NCI-H226 (cell line): ENCODE results near the gene HIVEP1.

Experiments used
- DNase-seq: peaks from one replicate; pipeline ENCODE4 v3.0.0-alpha.2; 2015

The HIVEP1 gene

DNA sequence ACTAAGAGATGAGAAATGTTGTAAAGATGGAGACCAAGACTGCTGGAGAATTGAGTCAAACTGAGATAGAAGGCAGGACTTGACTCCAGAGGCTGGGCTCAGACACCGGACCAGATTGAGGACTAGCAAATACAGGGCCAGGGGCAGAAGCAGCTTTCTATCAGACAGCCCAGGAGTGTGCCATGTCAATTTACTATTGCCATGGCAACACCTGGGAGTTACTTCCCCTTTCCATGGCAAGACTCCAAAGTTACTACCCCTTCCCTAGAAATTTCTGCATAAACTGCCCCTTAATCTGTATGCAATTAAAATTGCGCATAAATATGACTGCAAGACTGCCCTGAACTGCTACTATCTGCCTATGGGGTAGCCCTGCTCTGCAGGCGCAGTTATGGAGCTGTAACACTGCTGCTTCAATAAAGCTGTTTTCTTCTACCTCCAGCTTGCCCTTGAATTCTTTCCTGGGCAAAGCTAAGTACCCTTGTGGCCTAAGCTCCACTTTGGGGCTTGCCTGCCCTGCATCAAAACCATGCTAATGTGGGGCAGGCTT lies 188.0 kb downstream of the HIVEP1 start:
- DNase-seq = no peak

DNA sequence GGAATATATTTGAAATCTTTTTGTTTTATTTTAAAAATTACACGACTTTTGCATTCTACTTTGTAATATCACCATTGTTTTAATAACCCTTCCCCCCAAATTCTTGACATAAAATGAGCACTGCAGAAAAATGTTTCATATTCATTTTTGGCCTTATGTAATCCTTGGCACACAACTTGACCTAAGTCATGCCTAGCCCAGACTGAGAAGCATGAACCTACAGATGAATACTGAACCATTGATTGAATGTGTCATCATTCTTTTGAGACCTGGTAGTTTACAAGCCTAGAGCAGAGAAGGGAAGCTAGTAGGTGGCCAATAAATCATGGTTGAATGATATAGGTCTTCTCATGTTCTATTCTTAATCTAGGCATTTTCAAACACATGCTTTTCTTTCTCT lies 188.6 kb downstream of the HIVEP1 start:
- DNase-seq = no peak

- DNase-seq = no peak
Measured at GRCh38 chr6:12203001-12203400, 190.9 kb downstream of the HIVEP1 start.

- peak; percentile 91 for DNase-seq
Measured at GRCh38 chr6:12208190-12208589, 196.1 kb downstream of the HIVEP1 start.

DNA sequence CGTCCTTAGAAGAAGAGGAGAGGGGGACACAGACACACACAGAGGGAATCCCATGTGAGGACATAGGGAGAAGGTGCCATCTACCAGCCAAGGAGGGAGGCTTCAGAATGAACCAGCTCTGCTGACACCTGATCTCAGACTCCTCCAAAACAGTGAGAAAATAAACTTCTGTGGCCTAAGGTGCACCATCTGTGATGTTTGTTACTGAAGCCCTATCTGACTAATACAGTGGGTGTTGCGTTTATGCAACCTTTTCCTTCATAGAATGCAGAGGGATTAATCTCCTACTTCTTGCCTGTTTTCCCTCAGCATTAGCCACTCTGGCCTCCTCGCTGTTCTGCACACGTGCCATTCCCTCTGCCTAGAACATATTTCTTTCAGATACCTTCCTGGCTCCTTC lies 196.6 kb downstream of the HIVEP1 start:
- DNase-seq = no peak
